HFF-Myc (cell line): ENCODE data around the gene SPSB4.

Experiments used
- DNase-seq: peaks from one replicate; pipeline ENCODE4 v3.0.0-alpha.2; 2011; ENCODE audit warnings: low read depth; ENCODE audit errors: extremely low read depth
- H3K4me3 ChIP-seq: replicated peaks from 2 replicates; pipeline ENCODE4 v1.5.1; 2011; ENCODE audit warnings: low read depth, mild to moderate bottlenecking, control low read depth, low read length
- TF ChIP-seq, protein P1 (sequence below): IDR thresholded peaks from 2 replicates; pipeline ENCODE4 v1.5.1; 2012; ENCODE audit warnings: mild to moderate bottlenecking, low read depth, low read length, control low read depth; ENCODE audit errors: missing control alignments

The SPSB4 gene

DNA sequence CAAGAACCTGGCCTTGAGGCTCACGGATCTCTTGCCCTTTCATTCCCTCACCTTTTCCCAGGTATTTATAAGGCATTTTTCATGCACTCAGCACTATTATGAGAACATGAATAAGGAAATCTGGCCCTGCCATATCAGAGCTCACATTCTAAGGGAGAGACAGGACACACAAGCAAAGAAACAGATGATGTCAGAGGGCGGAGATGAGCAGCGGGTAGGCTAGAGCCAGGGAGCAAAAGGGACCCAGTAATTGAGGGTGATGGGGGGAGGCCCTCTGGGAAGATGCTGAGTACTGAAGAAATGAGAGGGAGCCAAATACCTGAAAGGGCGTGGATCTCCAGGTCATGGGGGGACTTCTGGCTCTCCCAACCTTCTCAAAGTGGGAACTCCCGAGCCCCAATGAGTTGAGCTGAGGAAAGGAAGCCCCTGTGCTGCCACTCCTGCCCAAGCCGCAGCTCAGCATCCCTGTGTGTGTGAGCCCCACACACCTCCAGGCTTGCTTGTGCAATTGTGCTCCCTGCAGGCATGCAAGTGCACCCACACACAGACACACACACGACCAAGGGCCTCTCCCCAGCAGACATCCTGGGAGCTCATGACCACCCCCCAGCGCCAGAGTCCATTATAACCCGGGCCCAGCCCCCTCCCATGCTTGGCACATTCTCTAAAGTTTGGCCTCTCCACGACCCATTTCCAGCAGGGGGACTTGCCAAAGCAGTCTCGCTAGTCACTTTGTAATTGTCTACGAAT is 99.1 kb downstream of the SPSB4 start:
- no peak overlapping the region for H3K4me3 ChIP-seq
- TF ChIP-seq, protein P1, sequence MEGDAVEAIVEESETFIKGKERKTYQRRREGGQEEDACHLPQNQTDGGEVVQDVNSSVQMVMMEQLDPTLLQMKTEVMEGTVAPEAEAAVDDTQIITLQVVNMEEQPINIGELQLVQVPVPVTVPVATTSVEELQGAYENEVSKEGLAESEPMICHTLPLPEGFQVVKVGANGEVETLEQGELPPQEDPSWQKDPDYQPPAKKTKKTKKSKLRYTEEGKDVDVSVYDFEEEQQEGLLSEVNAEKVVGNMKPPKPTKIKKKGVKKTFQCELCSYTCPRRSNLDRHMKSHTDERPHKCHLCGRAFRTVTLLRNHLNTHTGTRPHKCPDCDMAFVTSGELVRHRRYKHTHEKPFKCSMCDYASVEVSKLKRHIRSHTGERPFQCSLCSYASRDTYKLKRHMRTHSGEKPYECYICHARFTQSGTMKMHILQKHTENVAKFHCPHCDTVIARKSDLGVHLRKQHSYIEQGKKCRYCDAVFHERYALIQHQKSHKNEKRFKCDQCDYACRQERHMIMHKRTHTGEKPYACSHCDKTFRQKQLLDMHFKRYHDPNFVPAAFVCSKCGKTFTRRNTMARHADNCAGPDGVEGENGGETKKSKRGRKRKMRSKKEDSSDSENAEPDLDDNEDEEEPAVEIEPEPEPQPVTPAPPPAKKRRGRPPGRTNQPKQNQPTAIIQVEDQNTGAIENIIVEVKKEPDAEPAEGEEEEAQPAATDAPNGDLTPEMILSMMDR = no peak
- no peak for DNase-seq

DNA sequence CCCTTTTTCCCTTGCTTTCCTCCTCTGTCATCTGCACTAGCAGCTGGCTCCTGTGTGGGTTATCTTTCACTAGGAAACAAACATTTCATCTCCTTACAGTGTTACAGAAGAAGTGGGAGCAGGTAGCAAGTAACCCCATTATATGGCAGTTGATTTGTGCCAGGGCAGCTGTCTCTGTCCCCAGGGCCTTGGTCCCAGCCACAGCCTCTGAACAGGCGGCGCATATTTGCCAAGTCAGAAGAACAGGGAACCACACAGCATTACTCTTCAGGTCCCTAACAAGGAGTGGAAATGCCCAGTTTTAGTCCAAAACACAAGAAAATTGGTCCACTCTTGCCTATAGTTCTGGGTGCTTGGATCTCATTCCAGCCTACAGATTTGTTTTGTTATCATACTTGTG is 99.8 kb downstream of the SPSB4 start:
- DNase-seq = no peak
- TF ChIP-seq, protein P1 = no peak
- H3K4me3 ChIP-seq = no peak overlapping the region

DNA sequence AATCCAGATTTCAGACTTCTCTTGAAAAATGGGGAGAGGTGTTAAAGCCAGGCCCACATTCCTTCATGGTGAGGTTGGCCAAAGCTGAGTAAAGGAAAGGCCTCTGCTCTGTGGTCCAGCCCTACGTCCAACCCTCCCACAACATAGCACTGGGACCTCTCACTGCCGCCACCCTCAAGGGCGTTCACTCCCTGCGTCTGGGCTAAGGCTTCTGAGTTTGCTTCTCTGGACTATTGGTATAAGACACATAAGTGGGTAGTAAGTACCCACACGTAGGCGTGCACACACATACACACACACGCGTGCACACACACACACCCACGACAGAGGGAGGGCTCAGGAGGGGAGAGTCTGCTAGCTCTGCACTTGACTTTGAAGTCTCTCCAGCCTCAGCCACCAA is 100.3 kb downstream of the SPSB4 start:
- TF ChIP-seq, protein P1 = no peak
- H3K4me3 ChIP-seq = no peak overlapping the region
- DNase-seq = no peak

DNA sequence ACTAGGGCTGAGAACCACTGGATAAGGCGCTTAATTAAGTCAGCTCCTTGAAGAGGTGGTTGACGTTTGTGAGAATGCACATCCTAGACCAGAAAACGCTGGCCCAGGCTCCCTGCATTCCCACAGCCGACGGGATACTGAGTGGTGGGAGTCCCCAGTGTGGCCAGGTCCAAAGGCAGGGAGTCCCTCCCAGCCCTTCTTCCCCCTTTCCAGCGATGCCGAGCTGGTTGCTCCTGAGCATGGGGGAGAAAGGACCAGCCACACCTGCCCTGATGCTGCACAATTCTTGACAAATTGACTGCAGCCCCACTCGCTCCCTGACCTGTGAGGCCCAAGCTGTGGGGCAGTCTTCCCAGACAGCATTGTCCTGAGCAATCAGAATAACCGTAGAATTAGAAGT is 101.0 kb downstream of the SPSB4 start:
- TF ChIP-seq, protein P1 = no peak
- H3K4me3 ChIP-seq = no peak overlapping the region
- DNase-seq = no peak

DNA sequence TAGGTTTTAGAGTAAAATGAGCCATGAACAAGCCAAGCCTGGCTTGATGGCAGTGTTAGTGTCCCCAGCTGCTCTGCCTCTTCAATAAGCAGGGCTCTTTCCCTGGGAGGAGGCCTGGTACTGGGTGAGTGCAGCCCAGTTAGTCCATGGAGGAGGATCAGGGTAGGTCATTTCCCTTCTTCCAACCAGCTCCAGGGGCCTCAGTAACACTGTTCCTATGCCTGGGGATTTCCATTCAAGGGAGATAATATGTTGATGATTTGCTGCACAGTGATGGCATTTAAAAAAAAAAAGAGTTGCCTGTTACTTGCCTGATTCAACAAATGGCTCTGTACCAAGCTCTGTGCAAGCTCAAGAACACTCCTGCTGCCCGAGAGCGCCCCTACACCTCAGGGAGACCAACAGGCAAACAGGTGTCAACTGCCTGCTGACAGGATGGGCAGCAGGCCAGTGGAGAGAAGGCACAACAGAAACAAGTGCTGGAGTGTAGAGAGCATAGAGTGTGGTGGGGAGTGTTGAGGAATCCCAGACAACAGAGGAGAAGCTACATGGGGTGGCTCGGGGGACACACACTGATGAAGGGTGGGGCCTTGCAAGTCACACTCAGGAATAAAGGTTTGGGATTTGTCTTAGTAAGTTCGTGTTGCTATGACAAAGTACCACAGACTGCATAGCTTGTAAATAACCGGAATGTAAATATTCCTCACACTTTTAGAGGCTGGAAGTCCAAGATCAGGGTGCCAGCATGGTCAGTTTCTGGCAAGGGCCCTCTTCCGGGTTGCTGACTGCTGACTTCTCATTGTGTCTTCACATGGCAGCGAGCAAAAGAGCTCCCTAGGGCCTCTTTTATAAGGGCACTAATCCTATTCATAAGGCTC is 101.9 kb downstream of the SPSB4 start:
- no peak for DNase-seq
- H3K4me3 ChIP-seq = no peak overlapping the region
- TF ChIP-seq, protein P1 = no peak

DNA sequence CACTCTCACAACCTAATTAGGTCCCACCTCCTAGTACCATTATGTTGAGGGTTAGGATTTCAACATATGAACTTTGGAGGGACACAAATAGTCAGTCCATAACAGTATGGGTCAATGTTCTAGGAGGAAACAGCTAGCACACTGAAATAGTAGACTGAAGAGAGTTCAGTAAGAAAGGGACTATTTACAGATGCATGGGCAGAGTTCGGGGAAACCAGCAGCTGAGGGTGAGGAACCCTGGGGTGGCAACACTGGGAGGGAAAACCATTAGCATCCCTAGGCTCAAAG is 102.5 kb downstream of the SPSB4 start:
- DNase-seq = no peak
- H3K4me3 ChIP-seq = no peak overlapping the region
- TF ChIP-seq, protein P1 = no peak
